ENCODE measurements around the gene TPGS1. TPM values are rescaled to one million over a fixed set of nuclear protein-coding genes. Genes with fewer than 3 reads are reported as not detected.
A peak's percentile ranks its signal among the peaks of the same experiment; 100 is the strongest.

Gene TPGS1
- total RNA-seq, 6 experiments from 2014 or later = 20.2 to 24.7 (median 21.1) TPM

- H3K4me3 Mint-ChIP-seq = no peak overlapping the region
- H3K27me3 Mint-ChIP-seq (ENCODE audit: insufficient read depth) = peaks cover 2% of the 10 kb centered on the region; the same call in 1 of the 2 replicates
- H3K4me1 Mint-ChIP-seq (ENCODE audit: low read depth) = 0 out of 2 replicates have a peak, but pooled peaks cover 4% of the 10 kb centered on the region
- H3K9me3 Mint-ChIP-seq = no peaks in the 10 kb centered on the region
- H3K36me3 Mint-ChIP-seq (ENCODE audit: low read depth) = no peaks in the 10 kb centered on the region
- no peak for TF ChIP-seq CTCF (IDR thresholded peaks at IDR 0.05)
- no peak for DNase-seq
- H3K27ac Mint-ChIP-seq = no peak overlapping the region
These were observed 5.7 kb upstream of the TPGS1 start for GRCh38 chr19:501646-502045.

- no peak for TF ChIP-seq CTCF (IDR thresholded peaks at IDR 0.05)
- Mint-ChIP-seq H3K9me3 (no peaks in the 10 kb centered on the region), H3K4me1 (ENCODE audit: low read depth) (peaks cover 16% of the 10 kb centered on the region), H3K27me3 (ENCODE audit: insufficient read depth) (peaks cover 2% of the 10 kb centered on the region; the same call in 1 of the 2 replicates), H3K27ac (no peak overlapping the region), H3K36me3 (ENCODE audit: low read depth) (no peaks in the 10 kb centered on the region), H3K4me3 (no peak overlapping the region)
- DNase-seq = no peak
These were observed 2.7 kb upstream of the TPGS1 start for GRCh38 chr19:504616-505015.

- Mint-ChIP-seq H3K36me3 (ENCODE audit: low read depth) (no peaks in the 10 kb centered on the region), H3K27ac (peak overlapping the region; percentile 100)
- peak; percentile 96 for TF ChIP-seq CTCF (IDR thresholded peaks at IDR 0.05)
These were observed 652 bp upstream of the TPGS1 start for GRCh38 chr19:506404-507285.

GRCh38 chr19:508204-509150, 1.2 kb downstream of the TPGS1 start:
- H3K36me3 Mint-ChIP-seq (ENCODE audit: low read depth) = peaks cover 2% of the 10 kb centered on the region; the same call in 1 of the 2 replicates
- no peaks in the 10 kb centered on the region for H3K9me3 Mint-ChIP-seq
- no peak for TF ChIP-seq CTCF (IDR thresholded peaks at IDR 0.05)
- DNase-seq = no peak
- peak overlapping the region; percentile 50 for H3K27ac Mint-ChIP-seq
- H3K27me3 Mint-ChIP-seq (ENCODE audit: insufficient read depth) = peaks cover 1% of the 10 kb centered on the region
- peak overlapping the region; percentile 93 for H3K4me3 Mint-ChIP-seq
- peaks cover 26% of the 10 kb centered on the region for H3K4me1 Mint-ChIP-seq (ENCODE audit: low read depth)

More at GRCh38 chr19:506404-507285, 652 bp upstream of the TPGS1 start:
- peaks cover 2% of the 10 kb centered on the region; the same call in 1 of the 2 replicates for H3K27me3 Mint-ChIP-seq (ENCODE audit: insufficient read depth)
- no peaks in the 10 kb centered on the region for H3K9me3 Mint-ChIP-seq
- peaks cover 26% of the 10 kb centered on the region for H3K4me1 Mint-ChIP-seq (ENCODE audit: low read depth)
- H3K4me3 Mint-ChIP-seq = peak overlapping the region; percentile 93
- peak; percentile 100 for DNase-seq

GRCh38 chr19:510606-511100, 3.4 kb downstream of the TPGS1 start:
- peak; percentile 82 for DNase-seq
- H3K9me3 Mint-ChIP-seq = no peaks in the 10 kb centered on the region

More at GRCh38 chr19:510606-511100, 3.4 kb downstream of the TPGS1 start:
- Mint-ChIP-seq H3K4me1 (ENCODE audit: low read depth) (peaks cover 23% of the 10 kb centered on the region), H3K4me3 (no peak overlapping the region), H3K36me3 (ENCODE audit: low read depth) (peaks cover 11% of the 10 kb centered on the region), H3K27ac (peak overlapping the region; percentile 68), H3K27me3 (ENCODE audit: insufficient read depth) (peaks cover 1% of the 10 kb centered on the region)
- peak; percentile 99 for TF ChIP-seq CTCF (IDR thresholded peaks at IDR 0.05)

Measured in HFFc6 (cell line).